ENCODE measurements around the gene MSI2. TPM values are rescaled to one million over a fixed set of nuclear protein-coding genes. Genes with fewer than 3 reads are reported as not detected.

The MSI2 gene
- total RNA-seq, 1 donor from 2014 or later = 21.1 TPM

- FAIRE-seq (no peak), DNase-seq (ENCODE audit: low read depth) (no peak)
- TF ChIP-seq CTCF (IDR thresholded peaks at IDR 0.05; ENCODE audit: insufficient read depth, low read length, severe bottlenecking) = no peak
- H3K27me3 ChIP-seq (ENCODE audit: control insufficient read depth, insufficient read depth, low read length) = no peaks in the 10 kb centered on the region
- no peaks in the 10 kb centered on the region for H3K36me3 ChIP-seq (ENCODE audit: control insufficient read depth, insufficient read depth, low read length)
- H3K4me3 ChIP-seq (ENCODE audit: low read depth, low read length) = no peak overlapping the region
Measured at GRCh38 chr17:57488856-57489255, 232.5 kb downstream of the MSI2 start.

GRCh38 chr17:57489321-57489720, 233.0 kb downstream of the MSI2 start:
- FAIRE-seq (no peak), DNase-seq (ENCODE audit: low read depth) (no peak)
- TF ChIP-seq CTCF (IDR thresholded peaks at IDR 0.05; ENCODE audit: insufficient read depth, low read length, severe bottlenecking) = no peak
- H3K27me3 ChIP-seq (ENCODE audit: control insufficient read depth, insufficient read depth, low read length) = no peaks in the 10 kb centered on the region
- H3K36me3 ChIP-seq (ENCODE audit: control insufficient read depth, insufficient read depth, low read length) = no peaks in the 10 kb centered on the region
- no peak overlapping the region for H3K4me3 ChIP-seq (ENCODE audit: low read depth, low read length)

- no peak for FAIRE-seq
- Histone ChIP-seq H3K27me3 (ENCODE audit: control insufficient read depth, insufficient read depth, low read length) (no peaks in the 10 kb centered on the region), H3K4me3 (ENCODE audit: low read depth, low read length) (no peak overlapping the region), H3K36me3 (ENCODE audit: control insufficient read depth, insufficient read depth, low read length) (no peaks in the 10 kb centered on the region)
- no peak for TF ChIP-seq CTCF (IDR thresholded peaks at IDR 0.05; ENCODE audit: insufficient read depth, low read length, severe bottlenecking)
- no peak for DNase-seq (ENCODE audit: low read depth)
Measured at GRCh38 chr17:57490111-57490845, 234.0 kb downstream of the MSI2 start.

GRCh38 chr17:57490890-57491289, 234.6 kb downstream of the MSI2 start:
- FAIRE-seq = no peak
- Histone ChIP-seq H3K27me3 (ENCODE audit: control insufficient read depth, insufficient read depth, low read length) (no peaks in the 10 kb centered on the region), H3K36me3 (ENCODE audit: control insufficient read depth, insufficient read depth, low read length) (no peaks in the 10 kb centered on the region), H3K4me3 (ENCODE audit: low read depth, low read length) (no peak overlapping the region)
- DNase-seq (ENCODE audit: low read depth) = no peak
- no peak for TF ChIP-seq CTCF (IDR thresholded peaks at IDR 0.05; ENCODE audit: insufficient read depth, low read length, severe bottlenecking)

- no peak overlapping the region for H3K4me3 ChIP-seq (ENCODE audit: low read depth, low read length)
- FAIRE-seq (no peak), DNase-seq (ENCODE audit: low read depth) (no peak)
- H3K36me3 ChIP-seq (ENCODE audit: control insufficient read depth, insufficient read depth, low read length) = no peaks in the 10 kb centered on the region
- no peak for TF ChIP-seq CTCF (IDR thresholded peaks at IDR 0.05; ENCODE audit: insufficient read depth, low read length, severe bottlenecking)
- no peaks in the 10 kb centered on the region for H3K27me3 ChIP-seq (ENCODE audit: control insufficient read depth, insufficient read depth, low read length)
Measured at GRCh38 chr17:57493171-57493570, 236.8 kb downstream of the MSI2 start.

GRCh38 chr17:57493625-57494024, 237.3 kb downstream of the MSI2 start:
- no peaks in the 10 kb centered on the region for H3K27me3 ChIP-seq (ENCODE audit: control insufficient read depth, insufficient read depth, low read length)
- no peaks in the 10 kb centered on the region for H3K36me3 ChIP-seq (ENCODE audit: control insufficient read depth, insufficient read depth, low read length)
- no peak overlapping the region for H3K4me3 ChIP-seq (ENCODE audit: low read depth, low read length)
- DNase-seq (ENCODE audit: low read depth) = no peak
- no peak for FAIRE-seq
- TF ChIP-seq CTCF (IDR thresholded peaks at IDR 0.05; ENCODE audit: insufficient read depth, low read length, severe bottlenecking) = no peak

Measured in bronchial epithelial cell (primary cell).